ENCODE data around the gene CLMP.

Gene CLMP

GRCh38 chr11:123047266-123047946 is 147.6 kb downstream of the CLMP start:
- no peak overlapping the region for H3K4me3 ChIP-seq (ENCODE audit: low read length)
- TF ChIP-seq CTCF (conservative IDR thresholded peaks at IDR 0.05; ENCODE audit: low read length) = no peak
- no peak for DNase-seq (ENCODE audit: low read depth)

- no peak for DNase-seq (ENCODE audit: low read depth)
- no peak for TF ChIP-seq CTCF (conservative IDR thresholded peaks at IDR 0.05; ENCODE audit: low read length)
- no peak overlapping the region for H3K4me3 ChIP-seq (ENCODE audit: low read length)
These were observed 148.4 kb downstream of the CLMP start for GRCh38 chr11:123046473-123047259.

- no peak overlapping the region for H3K4me3 ChIP-seq (ENCODE audit: low read length)
- DNase-seq (ENCODE audit: low read depth) = no peak
- no peak for TF ChIP-seq CTCF (conservative IDR thresholded peaks at IDR 0.05; ENCODE audit: low read length)
These were observed 149.9 kb downstream of the CLMP start for GRCh38 chr11:123045101-123045500.

DNA sequence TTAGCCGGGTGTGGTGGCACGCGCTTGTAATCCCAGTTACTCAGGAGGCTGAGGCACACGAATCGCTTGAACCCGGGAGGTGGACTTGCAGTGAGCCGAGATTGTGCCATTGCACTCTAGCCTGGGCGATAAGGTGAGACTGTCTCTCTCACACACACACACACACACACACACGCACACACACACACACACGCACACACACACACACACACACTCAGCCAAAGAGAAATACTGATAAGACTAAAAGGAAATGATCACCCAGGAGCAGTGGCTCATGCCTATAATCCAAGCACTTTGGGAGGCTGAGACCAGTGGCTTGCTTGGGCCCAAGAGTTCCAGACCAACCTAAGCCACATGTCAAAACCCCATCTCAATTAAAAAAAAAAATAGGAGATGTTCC is 153.9 kb downstream of the CLMP start:
- H3K4me3 ChIP-seq (ENCODE audit: low read length) = no peak overlapping the region
- TF ChIP-seq CTCF (conservative IDR thresholded peaks at IDR 0.05; ENCODE audit: low read length) = no peak
- no peak for DNase-seq (ENCODE audit: low read depth)

DNA sequence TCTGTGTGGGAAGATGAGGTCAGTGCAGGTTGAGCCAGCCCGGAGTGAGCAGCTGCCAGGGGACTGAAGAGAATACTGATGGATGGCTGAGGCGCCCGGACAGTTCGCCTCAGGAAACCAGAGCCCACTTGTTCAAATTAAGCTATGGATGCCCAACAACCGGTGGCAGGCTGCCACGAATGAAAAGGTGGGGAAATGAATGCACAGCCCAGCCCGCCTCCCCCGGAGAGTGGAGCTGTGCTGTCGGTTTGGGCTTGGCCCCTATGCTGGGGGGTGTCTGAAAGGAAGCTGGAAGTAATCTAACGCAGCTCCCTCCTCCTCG is 155.0 kb downstream of the CLMP start:
- no peak for DNase-seq (ENCODE audit: low read depth)

GRCh38 chr11:123035831-123036230 is 159.2 kb downstream of the CLMP start:
- TF ChIP-seq CTCF (conservative IDR thresholded peaks at IDR 0.05; ENCODE audit: low read length) = no peak
- no peak for DNase-seq (ENCODE audit: low read depth)

More for the DNA sequence above, 155.0 kb downstream of the CLMP start:
- no peak for TF ChIP-seq CTCF (conservative IDR thresholded peaks at IDR 0.05; ENCODE audit: low read length)
- H3K4me3 ChIP-seq (ENCODE audit: low read length) = no peak overlapping the region

GRCh38 chr11:123034597-123034996 is 160.5 kb downstream of the CLMP start:
- no peak overlapping the region for H3K4me3 ChIP-seq (ENCODE audit: low read length)
- TF ChIP-seq CTCF (conservative IDR thresholded peaks at IDR 0.05; ENCODE audit: low read length) = no peak
- no peak for DNase-seq (ENCODE audit: low read depth)

More at GRCh38 chr11:123035831-123036230, 159.2 kb downstream of the CLMP start:
- H3K4me3 ChIP-seq (ENCODE audit: low read length) = no peak overlapping the region
